DOHH2 (cell line): Measurements from ENCODE around the gene TMEM52.

Source experiments
- EZH2phosphoT487 ChIP-seq: fragments of 200-600 bp; sonication (generic); IDR thresholded peaks from 2 replicates; pipeline ENCODE4 v1.6.1; 2017; ENCODE audit warnings: borderline replicate concordance, mild to moderate bottlenecking, antibody characterized with exemption, low read length, moderate library complexity, mixed read lengths
- TF ChIP-seq, protein P1 (sequence below): fragments of 200-600 bp; sonication (generic); IDR thresholded peaks from one replicate; pipeline ENCODE4 v1.5.1; 2014; ENCODE audit warnings: antibody characterized with exemption, mild to moderate bottlenecking, low read depth, low read length; ENCODE audit not compliant: poor library complexity, severe bottlenecking

DNA sequence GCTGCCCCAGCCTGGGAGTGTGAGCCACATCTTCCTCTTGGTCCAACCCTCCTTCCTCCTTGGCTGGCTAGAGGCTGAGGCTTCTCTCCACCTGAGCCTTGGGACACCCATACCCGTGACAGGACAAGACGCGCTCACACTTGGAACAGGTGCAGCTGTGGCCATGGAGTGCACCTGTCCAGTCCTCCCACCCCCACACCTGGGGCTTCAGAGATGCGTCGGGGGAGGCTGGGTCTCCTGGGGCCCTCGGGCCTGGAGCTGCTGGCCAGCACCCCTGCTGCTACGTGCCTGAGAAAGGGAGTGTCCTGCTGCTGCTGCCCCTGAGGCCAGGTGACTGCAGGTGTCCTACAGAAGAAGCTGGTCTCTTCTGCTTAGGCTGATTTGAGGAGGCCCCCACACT is 37.0 kb upstream of the TMEM52 start:
- TF ChIP-seq, protein P1, sequence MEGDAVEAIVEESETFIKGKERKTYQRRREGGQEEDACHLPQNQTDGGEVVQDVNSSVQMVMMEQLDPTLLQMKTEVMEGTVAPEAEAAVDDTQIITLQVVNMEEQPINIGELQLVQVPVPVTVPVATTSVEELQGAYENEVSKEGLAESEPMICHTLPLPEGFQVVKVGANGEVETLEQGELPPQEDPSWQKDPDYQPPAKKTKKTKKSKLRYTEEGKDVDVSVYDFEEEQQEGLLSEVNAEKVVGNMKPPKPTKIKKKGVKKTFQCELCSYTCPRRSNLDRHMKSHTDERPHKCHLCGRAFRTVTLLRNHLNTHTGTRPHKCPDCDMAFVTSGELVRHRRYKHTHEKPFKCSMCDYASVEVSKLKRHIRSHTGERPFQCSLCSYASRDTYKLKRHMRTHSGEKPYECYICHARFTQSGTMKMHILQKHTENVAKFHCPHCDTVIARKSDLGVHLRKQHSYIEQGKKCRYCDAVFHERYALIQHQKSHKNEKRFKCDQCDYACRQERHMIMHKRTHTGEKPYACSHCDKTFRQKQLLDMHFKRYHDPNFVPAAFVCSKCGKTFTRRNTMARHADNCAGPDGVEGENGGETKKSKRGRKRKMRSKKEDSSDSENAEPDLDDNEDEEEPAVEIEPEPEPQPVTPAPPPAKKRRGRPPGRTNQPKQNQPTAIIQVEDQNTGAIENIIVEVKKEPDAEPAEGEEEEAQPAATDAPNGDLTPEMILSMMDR: no peak
- TF ChIP-seq EZH2phosphoT487: no peak
